PFSK-1 (cell line): ENCODE measurements around the gene SPATS2L.

ENCODE experiments used
- FOXP2 ChIP-seq: optimal IDR thresholded peaks from 2 replicates; pipeline ENCODE3; 2011; ENCODE audit warnings: borderline replicate concordance, control low read depth, inconsistent platforms; ENCODE audit not compliant: insufficient read depth; ENCODE audit errors: extremely low read length, extremely low read depth
- POLR2AphosphoS5 ChIP-seq: IDR thresholded peaks from 2 replicates; pipeline ENCODE4 v1.6.1; 2012; ENCODE audit warnings: low read depth, mild to moderate bottlenecking, control low read depth, low read length, moderate library complexity
- REST ChIP-seq, 2 experiments: IDR thresholded peaks; 2 replicates each; pipeline versions ENCODE4 v1.6.1 to v1.8.0; 2011 to 2012; ENCODE audit warnings: low read depth in 2 of 2, low read length in 2 of 2, control low read depth in 1 of 2, inconsistent platforms in 1 of 2, mild to moderate bottlenecking in 1 of 2, moderate library complexity in 1 of 2; ENCODE audit not compliant: insufficient read depth in 1 of 2
- TAF1 ChIP-seq: IDR thresholded peaks from 2 replicates; pipeline ENCODE4 v1.6.1; 2012; ENCODE audit warnings: low read length, control low read depth, borderline replicate concordance; ENCODE audit not compliant: insufficient read depth

- TF ChIP-seq POLR2AphosphoS5 (no peak), TAF1 (no peak), REST (IDR thresholded peaks at IDR 0.05; ENCODE audit: insufficient read depth in 1 of 2, low read depth in 2 of 2, low read length in 2 of 2) (no peak), FOXP2 (no peak)
These were observed 36.2 kb downstream of the SPATS2L start for GRCh38 chr2:200342654-200343053.
